ENCODE measurements around the gene NCKAP5.

GRCh38 chr2:133092571-133092970 lies 475.7 kb downstream of the NCKAP5 start:
- TF ChIP-seq TAF1 (IDR thresholded peaks at IDR 0.05; ENCODE audit: borderline replicate concordance, low read depth, low read length) = no peak
- TF ChIP-seq POLR2AphosphoS5 (IDR thresholded peaks at IDR 0.05; ENCODE audit: low read depth, low read length) = no peak
- TF ChIP-seq POLR2A (IDR thresholded peaks at IDR 0.05; ENCODE audit: low read depth, low read length) = no peak

All from GM12892 (cell line).